ENCODE measurements around the gene GPC3. TPM values are rescaled to one million over a fixed set of nuclear protein-coding genes. Genes with fewer than 3 reads are reported as not detected.

GPC3 gene
- total and polyA plus RNA-seq, 2 of the 4 experiments (the other 2 are of a cell fraction): not detected

- no peak overlapping the region for H2BK5ac ChIP-seq (ENCODE audit: low read depth, low read length, poor library complexity, severe bottlenecking)
- no peak overlapping the region for H2AK5ac ChIP-seq (ENCODE audit: low read depth, low read length)
- intact Hi-C loops (cut with micrococcal nuclease) (no loop called here), in situ Hi-C loops (cut with MboI; ENCODE audit: low sequenced_read_pairs) (no loop called here), dilution Hi-C loops (cut with HindIII; ENCODE audit: low sequenced_read_pairs, unreplicated experiment) (no loop called here)
- no peaks in the 10 kb centered on the region for H3K79me1 ChIP-seq (ENCODE audit: low read depth in 1 of 2, low read length in 2 of 2)
- no peak overlapping the region for H4K5ac ChIP-seq (ENCODE audit: low read depth, low read length)
- no peaks in the 10 kb centered on the region for H3K4me1 ChIP-seq (ENCODE audit: control insufficient read depth, insufficient read depth, low read length)
- H2AFZ ChIP-seq (replicated peaks; ENCODE audit: low read length, poor library complexity): no peak overlapping the region
- no peak overlapping the region for H4K8ac ChIP-seq (ENCODE audit: low read depth in 2 of 2, low read length in 2 of 2)
- H3K36me3 ChIP-seq (ENCODE audit: control insufficient read depth, insufficient read depth, low read length): no peaks in the 10 kb centered on the region
- ChIA-PET POLR2A (ENCODE audit: unreplicated experiment) (no interaction called here), CTCF (no interaction called here)
- H3K9ac ChIP-seq (ENCODE audit: low read depth, low read length): no peak overlapping the region
- H2BK20ac ChIP-seq (ENCODE audit: low read depth, low read length): no peak overlapping the region
- H3K18ac ChIP-seq (ENCODE audit: low read depth, low read length): no peak overlapping the region
- H3K27ac ChIP-seq (ENCODE audit: insufficient read depth, low read length): no peak overlapping the region
- H2AK9ac ChIP-seq (replicated peaks; ENCODE audit: low read depth, low read length, poor library complexity): no peak overlapping the region
- TF ChIP-seq MAFK (IDR thresholded peaks at IDR 0.05; ENCODE audit: low read depth, low read length) (no peak), FOS (IDR thresholded peaks at IDR 0.05; ENCODE audit: low read depth, low read length) (no peak), MAZ (IDR thresholded peaks at IDR 0.05; ENCODE audit: borderline replicate concordance, low read depth, low read length) (no peak), CHD1 (IDR thresholded peaks at IDR 0.05; ENCODE audit: low read depth, low read length) (no peak), CEBPB (IDR thresholded peaks at IDR 0.05; ENCODE audit: low read depth, low read length) (no peak)
- no peak for DNase-seq
- no peak overlapping the region for H3K4me3 ChIP-seq (ENCODE audit: insufficient read depth, low read depth, low read length)
- no peaks in the 10 kb centered on the region; the same call in 1 of the 2 replicates for H3K27me3 ChIP-seq (ENCODE audit: control insufficient read depth, insufficient read depth, low read length)
- no peak overlapping the region for H4K91ac ChIP-seq (ENCODE audit: insufficient read depth, low read depth, low read length)
- no peaks in the 10 kb centered on the region for H3K9me3 ChIP-seq (ENCODE audit: control insufficient read depth, insufficient read depth, low read length)
- H3K23ac ChIP-seq (ENCODE audit: low read depth, low read length): no peak overlapping the region
- no peak overlapping the region for H3K4ac ChIP-seq (ENCODE audit: low read depth, low read length)
- H4K20me1 ChIP-seq (ENCODE audit: insufficient read depth, low read length): no peaks in the 10 kb centered on the region
- H3K4me2 ChIP-seq (ENCODE audit: low read depth, low read length): no peak overlapping the region
- no peak overlapping the region for H3K56ac ChIP-seq (ENCODE audit: extremely low read depth, insufficient read depth, low read length)
- no peak overlapping the region for H3K14ac ChIP-seq (replicated peaks; ENCODE audit: low read depth, low read length)
- no TSS peak for BruUV-seq (replicated peaks)
- H2BK120ac ChIP-seq (ENCODE audit: low read depth, low read length): no peak overlapping the region
- ATAC-seq (ENCODE audit: low read depth): no peak
- no peaks in the 10 kb centered on the region for H3K9me1 ChIP-seq (ENCODE audit: insufficient read depth, low read length)
- no peak overlapping the region for H2BK15ac ChIP-seq (ENCODE audit: low read depth, low read length)
These were observed 117.1 kb downstream of the GPC3 start for GRCh38 chrX:133868250-133868649.

Data from IMR-90 (cell line).